ENCODE measurements around the gene OAS2.

- TF ChIP-seq CTCF (IDR thresholded peaks at IDR 0.05), result no peak
- no peak for TF ChIP-seq POLR2A (IDR thresholded peaks at IDR 0.05)
Observed at GRCh38 chr12:113050795-113051194, 72.5 kb downstream of the OAS2 start.

All from body of pancreas (tissue), 4 donors.